ENCODE results near the gene RMDN2.

- TF ChIP-seq EZH2 (IDR thresholded peaks at IDR 0.05; ENCODE audit: insufficient read depth, poor library complexity, severe bottlenecking) (no peak), EZH2phosphoT487 (IDR thresholded peaks at IDR 0.05; ENCODE audit: insufficient read depth, low read depth) (no peak)
Measured at GRCh38 chr2:37895140-37895539, 29.9 kb upstream of the RMDN2 start.
